ENCODE measurements around the gene KRTAP2-1. TPM values are rescaled to one million over a fixed set of nuclear protein-coding genes. Genes with fewer than 3 reads are reported as not detected.
"Not testable (repeated sequence)": the region's sequence is repeated elsewhere in the genome, so short reads cannot be mapped to it uniquely, and the experiment has no call there.

The KRTAP2-1 gene
- total and polyA plus RNA-seq, 2 donors (not counting 1 experiment from before 2014, with no cell fraction given): not detected

DNA sequence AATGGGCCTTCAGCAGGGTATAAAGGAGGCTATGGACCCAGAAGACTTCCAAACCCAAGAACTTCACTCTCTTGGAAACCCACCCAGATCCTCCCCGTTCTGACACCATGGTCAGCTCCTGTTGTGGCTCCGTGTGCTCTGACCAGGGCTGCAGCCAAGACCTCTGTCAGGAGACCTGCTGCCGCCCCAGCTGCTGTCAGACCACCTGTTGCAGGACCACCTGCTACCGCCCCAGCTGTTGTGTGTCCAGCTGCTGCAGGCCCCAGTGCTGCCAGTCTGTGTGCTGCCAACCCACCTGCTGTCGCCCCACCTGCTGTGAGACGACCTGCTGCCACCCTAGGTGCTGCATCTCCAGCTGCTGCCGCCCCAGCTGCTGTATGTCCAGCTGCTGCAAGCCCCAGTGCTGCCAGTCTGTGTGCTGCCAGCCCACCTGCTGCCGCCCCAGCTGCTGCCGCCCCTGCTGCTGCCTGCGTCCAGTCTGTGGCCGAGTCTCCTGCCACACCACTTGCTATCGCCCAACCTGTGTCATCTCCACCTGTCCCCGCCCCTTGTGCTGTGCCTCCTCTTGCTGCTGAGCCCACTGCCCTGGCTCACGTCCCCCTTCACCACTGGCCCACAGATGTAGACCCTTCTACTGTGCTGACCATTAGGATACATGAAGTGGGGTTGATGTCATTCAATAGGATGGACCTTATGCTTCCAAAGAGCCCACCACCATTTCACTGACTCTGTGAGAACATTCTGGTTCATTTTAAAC, 37.2 kb upstream of the KRTAP2-1 start, which contains the start of gene KRTAP4-7:
Gene KRTAP4-7, plus strand, starts transcription at position 51 of the 757 bp plus-strand sequence. Its CDS starts 57 bp downstream, at position 108.
- DNase-seq; H3K79me2 ChIP-seq (ENCODE audit: control insufficient read depth, insufficient read depth, low read length); CTCF ChIA-PET; ATAC-seq (ENCODE audit: low read depth); POLR2A ChIA-PET; H3K9me3 ChIP-seq (ENCODE audit: control extremely low read depth in 1 of 3, control insufficient read depth in 2 of 3, insufficient read depth in 1 of 3, low read length in 2 of 3); H3K9ac ChIP-seq (ENCODE audit: low read length); H4K20me1 ChIP-seq (ENCODE audit: control insufficient read depth, insufficient read depth, low read length, poor library complexity, severe bottlenecking); H3K4me1 Mint-ChIP-seq; H3K9me3 Mint-ChIP-seq (ENCODE audit: insufficient read depth); H3K4me3 Mint-ChIP-seq; intact Hi-C loops (cut with micrococcal nuclease); H3K4me3 ChIP-seq (ENCODE audit: control extremely low read depth in 1 of 5, extremely low read depth in 1 of 5, insufficient read depth in 1 of 5, low read depth in 2 of 5, low read length in 4 of 5); H3K4me2 ChIP-seq (replicated peaks; ENCODE audit: low read depth, low read length, poor library complexity, severe bottlenecking); H3K27me3 ChIP-seq (replicated peaks in 1 of 4; ENCODE audit: control extremely low read depth in 1 of 4, control insufficient read depth in 3 of 4, insufficient read depth in 4 of 4, low read length in 3 of 4); H3K4me1 ChIP-seq (ENCODE audit: control insufficient read depth in 2 of 2, insufficient read depth in 2 of 2, low read length in 2 of 2); H3K36me3 ChIP-seq (replicated peaks in 1 of 2; ENCODE audit: control extremely low read depth in 1 of 2, control insufficient read depth in 1 of 2, extremely low read depth in 1 of 2, insufficient read depth in 2 of 2, low read length in 1 of 2); H2AFZ ChIP-seq (ENCODE audit: insufficient read depth, low read depth, low read length, poor library complexity, severe bottlenecking); H3K27ac ChIP-seq (ENCODE audit: low read length in 2 of 2); H3K27ac Mint-ChIP-seq: not testable (repeated sequence)
- peaks cover 24% of the 10 kb centered on the region for H3K27me3 Mint-ChIP-seq
- WGBS (ENCODE audit: insufficient coverage): 86% methylated on average over 11 of the region's 14 CpGs

DNA sequence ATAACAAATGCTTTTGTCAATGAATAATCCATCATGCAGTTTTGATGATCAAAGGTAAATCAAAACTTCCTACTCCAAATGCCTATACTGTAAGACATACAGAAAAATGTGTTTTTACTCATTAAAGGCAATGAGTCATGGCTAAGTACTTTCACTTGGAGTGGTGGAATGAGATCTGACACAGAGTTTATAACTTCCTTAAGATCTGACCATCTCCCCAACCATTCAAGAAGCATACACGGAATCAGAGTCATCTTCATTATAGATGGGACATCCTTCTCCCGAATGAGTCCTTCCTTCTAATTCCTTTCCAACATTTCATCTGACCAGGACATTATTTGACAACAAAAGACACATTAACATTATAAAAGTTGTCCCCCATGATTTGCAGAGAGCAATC, 36.3 kb upstream of the KRTAP2-1 start:
- H3K4me1 ChIP-seq (ENCODE audit: control insufficient read depth in 2 of 2, insufficient read depth in 2 of 2, low read length in 2 of 2); H3K9me3 ChIP-seq (ENCODE audit: control extremely low read depth in 1 of 3, control insufficient read depth in 2 of 3, insufficient read depth in 1 of 3, low read length in 2 of 3); H3K27ac ChIP-seq (ENCODE audit: low read length in 2 of 2); H3K4me3 ChIP-seq (ENCODE audit: control extremely low read depth in 1 of 5, extremely low read depth in 1 of 5, insufficient read depth in 1 of 5, low read depth in 2 of 5, low read length in 4 of 5); H3K4me3 Mint-ChIP-seq; CTCF ChIA-PET; H3K36me3 ChIP-seq (replicated peaks in 1 of 2; ENCODE audit: control extremely low read depth in 1 of 2, control insufficient read depth in 1 of 2, extremely low read depth in 1 of 2, insufficient read depth in 2 of 2, low read length in 1 of 2); DNase-seq; H3K27ac Mint-ChIP-seq; POLR2A ChIA-PET; H3K4me1 Mint-ChIP-seq; H4K20me1 ChIP-seq (ENCODE audit: control insufficient read depth, insufficient read depth, low read length, poor library complexity, severe bottlenecking); H3K9me3 Mint-ChIP-seq (ENCODE audit: insufficient read depth); H3K9ac ChIP-seq (ENCODE audit: low read length); H3K27me3 ChIP-seq (replicated peaks in 1 of 4; ENCODE audit: control extremely low read depth in 1 of 4, control insufficient read depth in 3 of 4, insufficient read depth in 4 of 4, low read length in 3 of 4); H3K79me2 ChIP-seq (ENCODE audit: control insufficient read depth, insufficient read depth, low read length); intact Hi-C loops (cut with micrococcal nuclease); H2AFZ ChIP-seq (ENCODE audit: insufficient read depth, low read depth, low read length, poor library complexity, severe bottlenecking); H3K4me2 ChIP-seq (replicated peaks; ENCODE audit: low read depth, low read length, poor library complexity, severe bottlenecking); ATAC-seq (ENCODE audit: low read depth): not testable (repeated sequence)
- no CpG with 5 or more reads among the region's 2 CpGs for WGBS (ENCODE audit: insufficient coverage)
- peaks cover 24% of the 10 kb centered on the region for H3K27me3 Mint-ChIP-seq
